Measurements from ENCODE around the gene HOXD11.

Gene HOXD11

GRCh38 chr2:176150584-176151441 is 43.7 kb downstream of the HOXD11 start:
- Histone ChIP-seq H3K36me3 (ENCODE audit: insufficient read depth, low read length) (no peaks in the 10 kb centered on the region), H3K27me3 (ENCODE audit: insufficient read depth, low read length) (peaks cover 100% of the 10 kb centered on the region), H3K9me3 (ENCODE audit: insufficient read depth, low read depth, low read length) (0 out of 2 replicates have a peak, but pooled peaks cover 4% of the 10 kb centered on the region), H3K27ac (ENCODE audit: low read depth, low read length) (no peak overlapping the region), H3K4me1 (ENCODE audit: insufficient read depth, low read length) (peaks cover 10% of the 10 kb centered on the region; the same call in 1 of the 2 replicates), H3K9ac (ENCODE audit: low read depth, low read length) (no peak overlapping the region), H3K4me3 (ENCODE audit: low read length) (no peak overlapping the region)
- 16% methylated on average over 14 of the region's 14 CpGs for WGBS

DNA sequence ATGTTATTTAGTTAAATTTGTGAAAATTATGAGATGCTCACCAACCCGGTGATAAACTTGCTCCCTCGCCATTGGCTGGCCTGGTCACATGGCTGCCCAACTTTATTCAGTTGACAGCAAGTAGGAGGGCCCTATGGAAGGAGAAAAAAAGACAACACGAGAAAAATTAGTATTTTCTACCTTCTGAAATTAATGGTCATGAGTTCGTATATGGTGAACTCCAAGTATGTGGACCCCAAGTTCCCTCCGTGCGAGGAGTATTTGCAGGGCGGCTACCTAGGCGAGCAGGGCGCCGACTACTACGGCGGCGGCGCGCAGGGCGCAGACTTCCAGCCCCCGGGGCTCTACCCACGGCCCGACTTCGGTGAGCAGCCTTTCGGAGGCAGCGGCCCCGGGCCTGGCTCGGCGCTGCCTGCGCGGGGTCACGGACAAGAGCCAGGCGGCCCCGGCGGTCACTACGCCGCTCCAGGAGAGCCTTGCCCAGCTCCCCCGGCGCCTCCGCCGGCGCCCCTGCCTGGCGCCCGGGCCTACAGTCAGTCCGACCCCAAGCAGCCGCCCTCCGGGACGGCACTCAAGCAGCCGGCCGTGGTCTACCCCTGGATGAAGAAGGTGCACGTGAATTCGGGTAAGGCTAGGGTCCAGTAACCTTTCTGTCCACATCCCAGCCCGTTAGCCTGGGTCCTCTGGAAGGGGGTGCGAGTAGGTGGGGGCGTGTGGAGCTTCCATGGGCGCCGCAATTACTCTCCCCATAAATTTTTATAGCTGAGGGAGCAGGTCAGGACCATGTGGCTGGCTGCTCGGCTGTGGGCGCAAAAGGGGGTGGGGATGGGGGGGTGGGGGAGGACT is 44.6 kb downstream of the HOXD11 start, which contains the start of gene HOXD4:
Gene HOXD4 (plus strand): TSS at position 109 of the 846 bp plus-strand sequence. CDS start 84 bp downstream, at position 193.
- Histone ChIP-seq H3K9me3 (ENCODE audit: insufficient read depth, low read depth, low read length) (0 out of 2 replicates have a peak, but pooled peaks cover 4% of the 10 kb centered on the region), H3K36me3 (ENCODE audit: insufficient read depth, low read length) (no peaks in the 10 kb centered on the region), H3K9ac (ENCODE audit: low read depth, low read length) (no peak within 1 kb of the TSS), H3K27me3 (ENCODE audit: insufficient read depth, low read length) (peaks cover 100% of the 10 kb centered on the region), H3K27ac (ENCODE audit: low read depth, low read length) (no peak within 1 kb of the TSS), H3K4me1 (ENCODE audit: insufficient read depth, low read length) (peaks cover 10% of the 10 kb centered on the region; the same call in 1 of the 2 replicates), H3K4me3 (ENCODE audit: low read length) (peak within 1 kb of the TSS; percentile 16; the same call in 1 of the 2 replicates)
- WGBS, result 3% methylated on average over 50 of the region's 55 CpGs

- H3K27me3 ChIP-seq (ENCODE audit: insufficient read depth, low read length), result peaks cover 100% of the 10 kb centered on the region
- no peaks in the 10 kb centered on the region for H3K36me3 ChIP-seq (ENCODE audit: insufficient read depth, low read length)
- no peak overlapping the region for H3K4me3 ChIP-seq (ENCODE audit: low read length)
Observed at GRCh38 chr2:176152350-176153181, 45.5 kb downstream of the HOXD11 start.

GRCh38 chr2:176154576-176155252 is 47.6 kb downstream of the HOXD11 start:
- no peaks in the 10 kb centered on the region for H3K36me3 ChIP-seq (ENCODE audit: insufficient read depth, low read length)
- H3K4me1 ChIP-seq (ENCODE audit: insufficient read depth, low read length), result peaks cover 7% of the 10 kb centered on the region; the same call in 1 of the 2 replicates
- H3K9ac ChIP-seq (ENCODE audit: low read depth, low read length), result no peak overlapping the region
- peaks cover 100% of the 10 kb centered on the region for H3K27me3 ChIP-seq (ENCODE audit: insufficient read depth, low read length)
- H3K27ac ChIP-seq (ENCODE audit: low read depth, low read length), result no peak overlapping the region
- WGBS, result 4% methylated on average over 10 of the region's 11 CpGs
- H3K4me3 ChIP-seq (ENCODE audit: low read length), result no peak overlapping the region
- H3K9me3 ChIP-seq (ENCODE audit: insufficient read depth, low read depth, low read length), result 0 out of 2 replicates have a peak, but pooled peaks cover 4% of the 10 kb centered on the region

More at GRCh38 chr2:176152350-176153181, 45.5 kb downstream of the HOXD11 start:
- Histone ChIP-seq H3K4me1 (ENCODE audit: insufficient read depth, low read length) (peaks cover 7% of the 10 kb centered on the region; the same call in 1 of the 2 replicates), H3K9me3 (ENCODE audit: insufficient read depth, low read depth, low read length) (0 out of 2 replicates have a peak, but pooled peaks cover 4% of the 10 kb centered on the region), H3K27ac (ENCODE audit: low read depth, low read length) (no peak overlapping the region), H3K9ac (ENCODE audit: low read depth, low read length) (no peak overlapping the region)
- WGBS, result 4% methylated on average over 47 of the region's 48 CpGs

- Histone ChIP-seq H3K4me3 (ENCODE audit: low read length) (no peak overlapping the region), H3K36me3 (ENCODE audit: insufficient read depth, low read length) (no peaks in the 10 kb centered on the region), H3K9me3 (ENCODE audit: insufficient read depth, low read depth, low read length) (0 out of 2 replicates have a peak, but pooled peaks cover 4% of the 10 kb centered on the region), H3K27me3 (ENCODE audit: insufficient read depth, low read length) (peaks cover 100% of the 10 kb centered on the region), H3K9ac (ENCODE audit: low read depth, low read length) (no peak overlapping the region), H3K27ac (ENCODE audit: low read depth, low read length) (no peak overlapping the region), H3K4me1 (ENCODE audit: insufficient read depth, low read length) (peaks cover 7% of the 10 kb centered on the region; the same call in 1 of the 2 replicates)
- 1% methylated on average over 5 of the region's 6 CpGs for WGBS
Observed at GRCh38 chr2:176155356-176156044, 48.4 kb downstream of the HOXD11 start.

DNA sequence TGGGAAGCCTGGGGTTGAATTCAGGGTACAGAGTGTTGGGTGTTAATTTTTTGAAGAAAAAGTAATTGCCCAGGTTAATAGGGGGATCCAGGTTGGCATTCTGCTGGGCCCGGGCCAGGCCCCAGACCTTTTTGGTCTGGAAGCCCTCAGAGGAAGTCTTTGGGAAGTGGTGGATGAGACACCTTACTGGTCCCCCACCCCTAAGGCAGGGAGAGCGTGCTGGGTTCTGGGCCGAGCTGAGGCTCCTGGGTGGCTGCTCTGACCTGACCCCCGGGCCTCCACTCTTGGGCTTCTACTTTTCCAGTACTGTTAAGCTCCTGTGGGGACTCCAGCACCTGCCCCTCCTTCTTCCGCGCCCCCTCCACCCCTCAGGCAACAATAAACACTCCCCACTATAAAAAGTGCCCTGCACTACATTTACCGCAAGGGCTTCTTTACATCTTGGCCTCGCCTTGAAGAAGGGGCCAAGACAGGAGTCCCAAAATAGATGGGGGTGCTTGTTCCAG is 49.3 kb downstream of the HOXD11 start:
- H3K36me3 ChIP-seq (ENCODE audit: insufficient read depth, low read length), result no peaks in the 10 kb centered on the region
- peaks cover 100% of the 10 kb centered on the region for H3K27me3 ChIP-seq (ENCODE audit: insufficient read depth, low read length)
- WGBS, result 12% methylated on average over 8 of the region's 8 CpGs
- H3K9me3 ChIP-seq (ENCODE audit: insufficient read depth, low read depth, low read length), result 0 out of 2 replicates have a peak, but pooled peaks cover 4% of the 10 kb centered on the region
- peaks cover 7% of the 10 kb centered on the region; the same call in 1 of the 2 replicates for H3K4me1 ChIP-seq (ENCODE audit: insufficient read depth, low read length)
- no peak overlapping the region for H3K4me3 ChIP-seq (ENCODE audit: low read length)
- H3K27ac ChIP-seq (ENCODE audit: low read depth, low read length), result no peak overlapping the region
- H3K9ac ChIP-seq (ENCODE audit: low read depth, low read length), result no peak overlapping the region

DNA sequence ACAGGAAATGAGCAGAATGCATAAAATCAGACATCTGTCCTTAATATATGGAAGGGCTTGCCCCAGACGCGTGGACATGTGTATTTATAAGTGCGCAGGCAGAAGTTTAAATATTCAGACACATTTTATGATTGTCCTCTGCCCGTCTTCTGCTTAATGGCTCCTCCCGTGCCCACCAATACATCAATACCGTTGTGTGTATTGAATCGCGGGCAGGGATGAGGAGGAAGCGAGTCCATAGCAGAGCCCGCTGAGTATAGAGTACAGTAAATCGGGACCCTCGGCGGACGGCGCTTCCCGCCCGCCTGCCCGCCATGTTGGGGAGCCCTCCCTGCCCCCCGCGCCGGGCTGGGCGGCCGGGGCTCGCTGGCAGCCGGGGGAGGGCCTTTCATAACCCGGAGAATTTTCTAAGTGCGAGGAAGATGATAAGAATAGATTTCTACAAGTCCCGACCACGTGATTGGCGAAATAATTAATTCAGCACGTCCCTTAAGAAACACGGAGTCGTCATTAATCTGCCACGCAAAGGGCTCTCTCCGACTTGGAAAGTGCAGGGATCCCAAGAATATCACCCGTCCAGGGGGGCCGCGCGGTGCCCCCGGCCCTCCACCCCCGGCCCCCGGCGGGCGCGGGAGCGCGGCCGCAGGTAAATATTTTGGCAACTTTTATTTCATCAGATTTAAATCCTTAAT is 49.9 kb downstream of the HOXD11 start, which contains the start of gene HOXD3:
Gene HOXD3 (plus strand): TSS at position 501 of the 692 bp plus-strand sequence. CDS start 11,808 bp downstream, outside the sequence.
- Histone ChIP-seq H3K4me1 (ENCODE audit: insufficient read depth, low read length) (peaks cover 7% of the 10 kb centered on the region; the same call in 1 of the 2 replicates), H3K4me3 (ENCODE audit: low read length) (no peak within 1 kb of the TSS), H3K36me3 (ENCODE audit: insufficient read depth, low read length) (no peaks in the 10 kb centered on the region), H3K9me3 (ENCODE audit: insufficient read depth, low read depth, low read length) (0 out of 2 replicates have a peak, but pooled peaks cover 4% of the 10 kb centered on the region), H3K27ac (ENCODE audit: low read depth, low read length) (no peak within 1 kb of the TSS), H3K9ac (ENCODE audit: low read depth, low read length) (no peak within 1 kb of the TSS), H3K27me3 (ENCODE audit: insufficient read depth, low read length) (peaks cover 100% of the 10 kb centered on the region)
- 4% methylated on average over 47 of the region's 48 CpGs for WGBS

- peaks cover 100% of the 10 kb centered on the region for H3K27me3 ChIP-seq (ENCODE audit: insufficient read depth, low read length)
Observed at GRCh38 chr2:176157499-176158185, 50.6 kb downstream of the HOXD11 start.

More at GRCh38 chr2:176157499-176158185, 50.6 kb downstream of the HOXD11 start:
- Histone ChIP-seq H3K36me3 (ENCODE audit: insufficient read depth, low read length) (no peaks in the 10 kb centered on the region), H3K27ac (ENCODE audit: low read depth, low read length) (no peak overlapping the region), H3K4me3 (ENCODE audit: low read length) (no peak overlapping the region), H3K4me1 (ENCODE audit: insufficient read depth, low read length) (peaks cover 7% of the 10 kb centered on the region; the same call in 1 of the 2 replicates), H3K9me3 (ENCODE audit: insufficient read depth, low read depth, low read length) (0 out of 2 replicates have a peak, but pooled peaks cover under 1% of the 10 kb centered on the region), H3K9ac (ENCODE audit: low read depth, low read length) (no peak overlapping the region)
- 2% methylated on average over 41 of the region's 43 CpGs for WGBS
